GM18520 (cell line): ENCODE measurements around the gene KCNK16.

ENCODE experiments used
- ATAC-seq: cut with Tn5 transposase; IDR thresholded peaks from one replicate; pipeline ENCODE4 v1.9.1; 2021; ENCODE audit not compliant: unreplicated experiment

Gene KCNK16

DNA sequence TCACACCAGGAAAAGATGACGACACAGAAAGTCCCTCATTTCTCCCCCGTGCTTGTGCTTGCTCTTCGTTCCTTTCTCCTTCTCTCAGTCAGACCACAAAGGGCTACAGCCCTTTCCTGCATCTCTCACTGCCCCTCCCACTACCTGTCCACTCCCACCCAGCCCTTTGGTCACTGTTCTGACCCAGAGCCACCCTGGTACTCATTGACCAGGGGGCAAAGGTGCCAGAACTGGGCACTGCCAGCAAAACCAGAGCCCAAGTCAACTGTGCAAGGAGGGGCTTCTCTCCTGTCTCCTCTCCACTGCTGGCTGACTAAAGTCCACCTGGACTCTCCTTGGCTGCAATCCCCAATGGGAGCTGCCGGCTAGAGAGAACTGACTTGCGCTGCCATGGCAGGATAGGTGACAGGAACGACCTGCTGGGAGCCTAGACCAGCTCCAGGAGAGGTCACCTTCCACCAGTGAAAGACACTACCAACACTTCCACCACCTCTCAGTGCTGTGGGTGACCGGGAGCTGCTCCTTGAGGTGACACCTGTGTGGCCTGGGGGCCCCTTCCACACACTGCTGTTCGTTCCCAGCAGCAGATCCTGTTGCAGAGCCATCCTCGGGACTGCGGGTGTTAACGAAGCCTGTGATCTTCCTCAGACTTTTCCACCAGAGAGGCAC, 41.1 kb downstream of the KCNK16 start:
- ATAC-seq = no peak

- ATAC-seq = no peak
These were observed 42.2 kb downstream of the KCNK16 start for GRCh38 chr6:39280247-39280731.

DNA sequence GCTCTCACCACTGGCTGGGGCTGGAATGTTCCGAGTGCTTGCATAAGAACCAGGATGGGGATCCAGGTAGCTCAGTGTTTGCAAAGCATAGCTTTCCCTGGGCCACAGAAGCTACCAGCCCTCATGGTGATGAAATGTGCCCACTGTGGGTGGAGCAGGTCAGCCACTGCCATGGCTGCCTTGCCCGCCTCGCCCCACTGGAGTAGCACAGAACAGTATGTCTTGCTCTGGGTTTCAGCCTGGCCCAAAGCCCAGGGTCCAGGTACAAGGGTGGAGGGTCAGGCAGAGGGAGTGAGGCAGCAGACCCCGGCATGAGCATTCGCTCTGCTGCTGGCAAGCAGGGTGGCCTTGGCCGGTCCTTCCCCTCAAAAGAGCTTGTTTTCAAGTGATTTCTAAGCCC, 43.0 kb downstream of the KCNK16 start:
- no peak for ATAC-seq

DNA sequence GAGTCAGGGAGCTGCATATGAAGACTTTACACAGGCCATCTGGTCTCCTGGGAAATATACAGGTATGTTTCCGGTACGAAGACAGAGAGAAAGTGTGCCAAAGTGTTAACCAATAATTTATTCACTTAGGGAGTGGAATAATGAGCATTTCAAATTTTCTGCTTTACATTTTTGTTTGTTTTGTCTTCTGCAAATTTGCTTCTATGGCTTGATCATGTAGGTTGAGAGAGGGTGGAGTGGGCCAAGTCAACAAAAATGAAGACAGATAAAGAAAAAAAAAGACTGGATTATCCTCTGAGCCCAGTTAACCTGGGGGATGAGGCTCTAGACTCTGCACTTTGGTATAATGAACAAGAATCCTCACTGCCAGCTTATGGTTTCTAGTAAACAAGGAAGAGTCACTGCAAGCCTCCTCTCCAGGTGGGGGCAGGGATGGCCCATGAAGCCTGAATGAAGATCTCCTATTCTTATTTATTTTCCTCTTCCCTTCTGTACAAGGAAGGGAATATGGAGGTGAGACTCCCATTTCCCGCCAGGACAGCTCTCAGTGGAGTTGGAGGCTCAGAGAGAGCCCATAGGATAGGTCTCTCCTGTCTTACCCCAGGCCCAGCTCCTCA, 46.0 kb downstream of the KCNK16 start:
- ATAC-seq = no peak

GRCh38 chr6:39274903-39275302, 47.6 kb downstream of the KCNK16 start:
- no peak for ATAC-seq

- no peak for ATAC-seq
These were observed 48.0 kb downstream of the KCNK16 start for GRCh38 chr6:39274471-39274870.

- ATAC-seq = no peak
These were observed 49.1 kb downstream of the KCNK16 start for GRCh38 chr6:39273406-39273821.

- no peak for ATAC-seq
These were observed 52.5 kb downstream of the KCNK16 start for GRCh38 chr6:39269961-39270360.

- ATAC-seq = no peak
These were observed 53.8 kb downstream of the KCNK16 start for GRCh38 chr6:39268721-39269120.

DNA sequence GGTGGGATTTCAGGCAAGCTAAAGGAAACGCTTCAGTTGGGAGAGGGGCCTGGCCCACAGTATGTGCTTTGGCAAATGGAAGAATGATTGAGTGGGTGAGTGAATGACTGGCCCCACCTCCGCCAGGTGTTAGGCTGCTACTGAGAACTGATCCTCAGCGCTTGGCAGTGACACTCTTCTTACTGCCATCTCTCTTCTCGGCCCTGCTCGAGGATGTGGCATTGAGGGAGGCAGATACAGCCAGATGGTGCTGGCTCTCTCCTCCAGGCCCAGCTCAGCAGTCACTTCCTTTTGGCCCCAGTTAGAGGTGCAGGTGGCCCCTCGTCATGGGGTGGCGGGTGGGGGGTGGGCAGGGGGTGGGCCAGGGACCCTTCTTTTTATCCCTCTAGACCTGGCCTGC, 54.3 kb downstream of the KCNK16 start:
- ATAC-seq = no peak

DNA sequence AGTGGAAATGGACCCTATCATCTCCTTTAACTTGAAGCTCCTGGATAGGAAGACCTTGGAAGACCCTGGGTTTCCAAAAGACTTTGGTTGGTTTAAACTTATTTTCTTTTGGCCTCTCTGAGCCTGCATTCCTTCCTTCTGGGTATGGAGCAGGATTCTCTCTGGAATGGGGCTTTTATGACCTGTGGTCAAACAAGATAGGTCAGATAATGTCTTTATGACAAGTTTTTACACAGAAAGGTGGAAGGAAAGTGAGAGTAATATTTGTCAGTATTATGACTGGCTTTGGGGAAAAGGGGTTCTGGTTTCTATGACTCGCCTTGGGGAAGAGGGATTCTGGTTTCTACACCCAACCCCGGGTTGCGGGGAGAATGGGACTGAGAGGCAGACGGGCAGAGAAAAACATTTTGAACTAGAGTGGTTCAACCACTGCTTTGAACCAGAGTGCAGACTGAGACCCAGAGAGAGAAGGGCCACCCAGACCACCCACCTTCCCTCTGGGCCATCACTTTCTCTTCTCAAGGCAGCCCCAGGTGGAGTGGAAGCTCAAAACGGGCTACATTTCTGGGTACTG, 55.6 kb downstream of the KCNK16 start:
- ATAC-seq = no peak

DNA sequence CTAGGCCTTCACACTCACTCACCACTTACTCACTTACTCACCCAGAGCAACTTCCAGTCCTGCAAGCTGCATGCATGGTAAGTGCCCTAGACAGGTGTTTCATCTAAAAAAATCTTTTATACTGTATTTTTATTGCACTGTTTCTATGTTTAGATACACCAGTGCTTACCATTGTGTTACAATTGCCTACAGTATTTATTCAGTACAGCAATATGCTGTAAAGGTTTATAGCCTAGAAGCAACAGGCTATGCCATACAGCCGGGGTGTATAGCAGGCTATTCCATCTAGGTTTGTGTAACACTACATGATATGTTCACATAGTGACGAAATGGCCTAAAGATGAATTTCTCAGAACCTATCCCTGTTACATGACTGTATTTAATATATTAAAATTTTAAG, 56.1 kb downstream of the KCNK16 start:
- ATAC-seq = no peak
